Measurements from ENCODE around the gene ATP2B3.

DNA sequence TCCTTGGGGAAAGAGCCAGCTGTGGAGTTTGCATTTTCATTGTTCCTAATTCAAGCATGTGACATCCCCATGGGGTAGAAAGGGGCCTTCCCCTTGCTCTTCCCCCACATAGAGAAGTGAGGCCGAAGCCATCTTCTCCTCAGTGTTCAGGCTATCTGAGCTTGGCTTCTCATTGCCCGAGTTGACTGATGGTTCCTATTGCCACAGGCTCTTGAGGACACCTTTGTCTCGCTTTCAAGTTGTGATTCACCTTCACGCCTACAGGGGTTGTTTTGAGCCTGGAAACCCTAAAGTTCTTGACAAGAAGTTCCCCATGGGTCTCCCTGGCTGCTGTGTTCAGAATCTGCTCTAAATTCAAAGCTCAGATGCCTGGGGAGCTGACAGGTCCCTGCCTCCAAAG is 56.5 kb downstream of the ATP2B3 start:
- TF ChIP-seq REST (IDR thresholded peaks at IDR 0.05; ENCODE audit: unreplicated experiment) (no peak), EZH2 (IDR thresholded peaks at IDR 0.05; ENCODE audit: low read depth, unreplicated experiment) (no peak), ZNF114 (CRISPR knock-in tag; IDR thresholded peaks at IDR 0.05) (no peak), JUNB (IDR thresholded peaks at IDR 0.05; ENCODE audit: unreplicated experiment) (no peak), EZH2phosphoT487 (IDR thresholded peaks at IDR 0.05; ENCODE audit: unreplicated experiment) (no peak), NANOG (IDR thresholded peaks at IDR 0.05; ENCODE audit: borderline replicate concordance) (no peak), POLR2AphosphoS5 (IDR thresholded peaks at IDR 0.05; ENCODE audit: low read depth) (no peak), ETS1 (IDR thresholded peaks at IDR 0.05) (no peak)
- TF ChIP-seq, protein P1, sequence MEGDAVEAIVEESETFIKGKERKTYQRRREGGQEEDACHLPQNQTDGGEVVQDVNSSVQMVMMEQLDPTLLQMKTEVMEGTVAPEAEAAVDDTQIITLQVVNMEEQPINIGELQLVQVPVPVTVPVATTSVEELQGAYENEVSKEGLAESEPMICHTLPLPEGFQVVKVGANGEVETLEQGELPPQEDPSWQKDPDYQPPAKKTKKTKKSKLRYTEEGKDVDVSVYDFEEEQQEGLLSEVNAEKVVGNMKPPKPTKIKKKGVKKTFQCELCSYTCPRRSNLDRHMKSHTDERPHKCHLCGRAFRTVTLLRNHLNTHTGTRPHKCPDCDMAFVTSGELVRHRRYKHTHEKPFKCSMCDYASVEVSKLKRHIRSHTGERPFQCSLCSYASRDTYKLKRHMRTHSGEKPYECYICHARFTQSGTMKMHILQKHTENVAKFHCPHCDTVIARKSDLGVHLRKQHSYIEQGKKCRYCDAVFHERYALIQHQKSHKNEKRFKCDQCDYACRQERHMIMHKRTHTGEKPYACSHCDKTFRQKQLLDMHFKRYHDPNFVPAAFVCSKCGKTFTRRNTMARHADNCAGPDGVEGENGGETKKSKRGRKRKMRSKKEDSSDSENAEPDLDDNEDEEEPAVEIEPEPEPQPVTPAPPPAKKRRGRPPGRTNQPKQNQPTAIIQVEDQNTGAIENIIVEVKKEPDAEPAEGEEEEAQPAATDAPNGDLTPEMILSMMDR (conservative IDR thresholded peaks at IDR 0.05; ENCODE audit: low read depth in 2 of 2), result peak in 1 of 2 experiments; percentile 25; a peak in 2 of 4 replicates

Data from GM23338 (cell line).